ENCODE results near the gene DAPL1.

- TF ChIP-seq POLR2AphosphoS5 (IDR thresholded peaks at IDR 0.05) (no peak), REST (IDR thresholded peaks at IDR 0.05; ENCODE audit: borderline replicate concordance) (no peak), CTCF (IDR thresholded peaks at IDR 0.05; ENCODE audit: poor library complexity, severe bottlenecking) (peak; percentile 21), MXI1 (conservative IDR thresholded peaks at IDR 0.05; ENCODE audit: poor library complexity, severe bottlenecking) (no peak), EP300 (conservative IDR thresholded peaks at IDR 0.05; ENCODE audit: poor library complexity, severe bottlenecking) (no peak), EZH2 (IDR thresholded peaks at IDR 0.05; ENCODE audit: borderline replicate concordance, insufficient read depth, low read length, poor library complexity, severe bottlenecking) (no peak), RAD21 (conservative IDR thresholded peaks at IDR 0.05) (no peak), SMC3 (conservative IDR thresholded peaks at IDR 0.05; ENCODE audit: poor library complexity) (no peak)
These were observed 49.2 kb upstream of the DAPL1 start for GRCh38 chr2:158745866-158746382.
